Measurements from ENCODE around the gene TPO.

The TPO gene

DNA sequence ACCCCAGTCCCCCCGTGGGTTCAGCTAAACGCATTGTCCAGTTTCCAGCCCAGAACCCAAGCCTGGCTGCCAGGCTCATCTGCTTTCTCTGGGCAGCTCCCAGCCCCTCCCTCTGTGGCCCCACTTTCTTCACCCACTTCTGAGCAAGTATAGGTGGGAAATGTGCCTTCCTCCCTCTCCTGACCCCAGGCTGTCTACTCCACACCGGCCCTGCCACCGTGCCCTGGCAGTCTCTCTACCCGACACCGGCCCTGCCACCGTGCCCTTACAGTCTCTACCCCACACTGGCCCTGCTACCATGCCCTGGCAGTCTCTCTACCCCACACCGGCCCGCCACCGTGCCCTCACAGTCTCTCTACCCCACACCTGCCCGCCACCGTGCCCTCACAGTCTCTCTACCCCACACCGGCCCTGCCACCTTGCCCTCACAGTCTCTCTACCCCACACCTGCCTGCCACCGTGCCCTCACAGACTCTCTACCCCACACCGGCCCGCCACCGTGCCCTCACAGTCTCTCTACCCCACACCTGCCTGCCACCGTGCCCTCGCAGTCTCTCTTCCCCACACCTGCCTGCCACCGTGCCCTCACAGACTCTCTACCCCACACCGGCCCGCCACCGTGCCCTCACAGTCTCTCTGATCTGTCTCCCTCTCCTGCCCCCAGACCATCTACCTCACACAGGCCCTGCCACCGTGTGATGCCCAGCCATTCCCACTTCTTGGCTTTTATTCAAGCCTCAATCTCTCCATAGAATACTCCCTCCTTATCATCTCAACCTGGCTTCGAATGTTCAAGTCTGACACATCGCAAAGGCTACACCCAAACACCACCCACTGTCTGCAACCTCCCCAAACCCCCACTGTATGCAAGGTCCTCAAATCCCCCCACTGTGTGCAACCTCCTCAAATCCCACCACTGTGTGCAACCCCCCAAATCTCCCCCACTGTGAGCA, 108.9 kb downstream of the TPO start:
- no peak for DNase-seq (ENCODE audit: low spot score)

DNA sequence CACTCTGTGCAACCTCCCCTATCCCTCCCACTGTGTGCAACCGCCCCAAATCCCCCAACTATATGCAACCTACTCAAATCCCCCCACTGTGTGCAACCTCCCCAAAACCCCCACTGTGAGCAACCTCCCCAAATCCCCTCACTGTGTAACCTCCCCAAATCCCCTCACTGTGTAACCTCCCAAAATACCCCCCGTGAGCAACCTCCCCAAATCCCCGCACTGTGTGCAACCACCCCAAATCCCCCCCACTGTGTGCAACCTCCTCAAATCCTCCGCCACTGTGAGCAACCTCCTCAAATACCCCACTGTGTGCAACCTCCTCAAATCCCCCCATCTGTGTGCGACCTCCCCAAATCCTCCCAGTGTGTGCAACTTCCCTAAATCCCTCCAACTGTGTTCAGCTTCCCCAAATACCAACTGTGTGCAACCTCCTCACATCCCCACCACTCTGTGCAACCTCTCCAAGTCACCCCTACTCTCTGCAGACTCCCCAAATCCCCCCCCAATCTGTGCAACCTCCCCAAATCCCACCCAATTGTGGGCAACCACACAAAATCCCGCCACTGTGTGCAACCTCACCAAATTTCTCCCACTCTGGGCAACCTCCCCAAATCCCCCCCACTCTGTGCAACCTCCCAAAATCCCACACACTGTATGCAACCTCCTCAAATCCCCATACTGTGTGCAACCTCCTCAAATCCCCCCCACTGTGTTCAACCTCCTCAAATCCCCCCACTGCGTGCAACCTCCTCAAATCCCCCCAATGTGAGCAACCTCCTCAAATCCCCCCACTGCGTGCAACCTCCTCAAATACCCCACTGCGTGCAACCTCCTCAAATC, 114.1 kb downstream of the TPO start:
- no peak for DNase-seq (ENCODE audit: low spot score)

DNA sequence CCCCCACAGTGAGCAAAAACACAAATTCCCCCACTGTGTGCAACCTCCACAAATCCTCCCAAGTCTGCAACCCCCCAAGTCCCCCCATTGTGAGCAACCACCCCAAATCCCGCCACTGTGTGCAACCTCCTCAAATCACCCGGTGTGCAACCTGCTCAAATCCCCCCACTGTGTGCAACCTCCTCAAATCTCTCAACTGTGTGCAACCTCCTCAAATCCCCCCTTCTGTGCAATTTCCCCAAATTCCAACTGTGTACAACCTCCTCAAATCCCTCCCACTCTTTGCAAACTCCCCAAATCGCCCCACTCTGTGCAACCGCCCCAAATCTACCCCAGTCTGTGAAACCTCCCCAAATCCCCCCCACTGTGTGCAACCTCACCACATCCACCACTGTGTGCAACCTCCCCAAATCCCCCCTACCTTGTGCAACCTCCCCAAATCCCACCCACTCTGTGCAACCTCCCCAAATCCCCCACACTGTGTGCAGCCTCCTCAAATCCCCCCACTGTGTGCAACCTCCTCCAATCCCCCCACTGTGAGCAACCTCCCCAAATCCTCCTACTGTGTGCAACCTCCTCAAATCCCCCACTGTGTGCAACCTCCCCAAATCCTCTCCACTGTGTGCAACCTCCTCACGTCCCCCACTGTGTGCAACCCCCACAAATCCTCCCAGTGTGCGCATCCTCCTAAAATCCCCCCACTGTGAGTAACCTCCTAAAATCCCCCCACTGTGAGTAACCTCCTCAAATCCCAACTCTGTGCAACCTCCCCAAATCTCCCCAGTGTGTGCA, 115.2 kb downstream of the TPO start:
- DNase-seq (ENCODE audit: low spot score), result no peak

DNA sequence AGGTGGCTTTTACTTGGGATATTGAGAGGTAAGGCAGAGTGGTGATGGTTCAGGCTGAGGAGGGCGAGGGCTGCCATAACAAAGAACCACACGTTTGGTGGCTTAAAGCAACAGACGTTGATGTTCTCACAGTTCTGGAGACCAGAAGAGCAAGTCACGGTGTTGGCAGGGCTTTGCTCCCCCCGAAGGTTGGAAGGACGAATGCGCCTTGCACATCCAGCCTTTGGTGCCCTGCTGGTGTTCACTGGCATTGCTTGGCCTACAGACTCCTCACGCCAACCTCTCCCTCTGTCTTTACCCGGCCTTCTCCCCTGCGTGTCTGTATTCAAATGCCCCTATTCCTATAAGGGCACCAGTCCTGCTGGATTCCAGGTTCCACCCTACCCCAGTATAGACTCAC, 125.4 kb downstream of the TPO start:
- DNase-seq (ENCODE audit: low spot score), result no peak

DNA sequence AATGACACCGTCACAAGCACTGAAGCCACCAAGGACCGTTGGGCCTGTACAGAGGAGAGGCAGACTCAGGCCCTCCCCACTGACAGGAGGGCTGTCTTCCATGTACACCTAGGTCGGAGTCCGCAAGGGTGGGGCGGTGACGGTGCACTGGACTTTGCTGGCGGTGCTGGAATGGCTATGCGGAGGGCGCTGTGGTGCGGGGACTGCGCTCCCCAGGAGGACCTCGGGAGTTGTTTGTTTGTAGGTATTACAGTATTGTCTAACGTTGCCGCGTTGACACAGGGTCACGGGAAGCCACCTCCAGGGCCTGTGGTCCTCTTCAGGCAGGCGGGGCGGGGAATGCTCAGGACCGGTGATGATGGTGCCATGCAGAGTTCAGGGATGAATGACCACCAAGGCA, 126.2 kb downstream of the TPO start:
- DNase-seq (ENCODE audit: low spot score), result no peak

DNA sequence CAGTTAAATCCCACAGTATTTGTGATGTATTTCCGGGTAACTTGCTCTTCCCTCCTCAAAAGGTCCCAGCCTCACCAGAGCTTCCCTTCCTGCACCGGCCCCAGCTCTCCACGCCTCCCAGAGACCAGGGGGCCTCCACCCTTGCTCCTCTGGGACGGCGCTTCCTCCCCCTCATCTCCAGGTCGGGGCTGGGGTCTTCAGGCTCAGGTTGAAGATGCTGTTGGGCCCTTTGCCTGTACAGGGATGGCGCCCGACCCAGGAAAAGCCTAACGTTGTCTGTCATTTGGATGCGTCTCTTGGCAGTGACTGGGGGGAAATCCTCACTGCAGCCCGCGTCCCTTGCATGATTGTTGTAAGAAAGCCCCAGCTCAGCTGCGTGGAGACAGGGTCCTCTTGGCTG, 126.7 kb downstream of the TPO start:
- DNase-seq (ENCODE audit: low spot score), result no peak

DNA sequence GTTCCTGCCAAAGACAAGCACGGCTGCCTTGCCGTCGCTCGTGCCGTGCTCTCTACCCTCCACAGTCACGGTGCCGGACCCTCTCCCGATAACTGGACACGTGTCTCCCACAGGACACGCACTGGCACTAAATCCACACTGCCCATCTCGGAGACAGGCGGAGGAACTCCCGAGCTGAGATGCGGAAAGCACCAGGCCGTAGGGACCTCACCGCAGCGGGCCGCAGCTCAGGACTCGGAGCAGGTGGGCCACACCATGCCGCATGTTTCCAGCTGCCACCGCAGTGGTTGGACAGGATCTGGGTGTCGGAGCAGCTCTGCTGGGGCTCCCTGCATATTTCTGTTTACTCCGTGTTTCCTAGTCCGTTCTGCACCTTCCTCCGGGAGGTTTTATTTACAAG, 127.2 kb downstream of the TPO start:
- no peak for DNase-seq (ENCODE audit: low spot score)

DNA sequence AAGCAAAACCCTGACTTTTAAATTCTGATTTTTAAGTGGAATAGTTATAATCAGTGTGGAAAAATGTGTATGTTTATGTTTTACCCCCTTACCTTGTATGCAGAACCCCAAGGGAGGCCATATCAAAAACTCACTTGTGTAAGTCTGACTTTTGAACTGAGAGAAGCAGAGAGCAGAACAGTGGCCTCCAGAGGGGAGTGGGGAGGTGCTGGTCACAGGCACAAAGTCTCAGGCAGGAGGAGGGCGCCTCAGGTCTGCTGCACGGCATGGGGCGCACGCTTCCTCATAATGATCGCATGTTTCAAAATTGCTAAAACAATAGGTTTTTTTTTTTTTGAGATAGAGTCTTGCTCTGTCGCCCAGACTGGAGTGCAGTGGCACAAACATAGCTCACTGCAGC, 127.8 kb downstream of the TPO start:
- no peak for DNase-seq (ENCODE audit: low spot score)

DNA sequence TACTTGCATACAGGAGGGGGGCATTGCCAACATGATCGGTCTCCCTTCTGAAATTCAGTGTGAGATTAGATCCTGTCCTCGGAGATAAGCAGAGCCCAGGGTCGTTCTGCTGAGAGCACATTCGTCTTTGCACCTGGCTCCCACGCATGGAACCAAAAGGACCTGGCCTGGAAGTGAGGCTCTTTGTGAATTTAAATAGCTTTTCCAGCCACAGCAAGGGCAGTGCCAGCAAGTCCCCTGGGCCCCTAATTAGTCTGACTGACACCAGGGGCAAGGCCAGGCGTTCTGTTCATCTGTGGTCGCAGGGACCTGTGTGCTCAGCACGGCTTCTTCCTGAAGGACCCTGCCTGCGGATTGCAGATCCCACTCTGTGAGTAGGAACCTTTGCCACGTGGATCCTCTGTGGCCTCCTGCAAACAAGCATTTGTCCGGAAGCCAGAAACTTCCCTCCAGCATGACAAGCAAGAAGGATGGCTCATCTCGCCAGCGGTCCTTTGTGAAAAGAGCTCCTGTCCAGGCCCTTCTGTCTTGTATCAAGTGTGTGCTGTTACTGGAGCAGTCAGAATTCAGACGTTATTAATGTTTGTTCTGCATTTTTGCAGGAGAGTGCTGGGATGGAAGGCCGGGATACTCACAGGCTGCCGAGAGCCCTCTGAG, 128.7 kb downstream of the TPO start:
- peak; percentile 47 for DNase-seq (ENCODE audit: low spot score)

DNA sequence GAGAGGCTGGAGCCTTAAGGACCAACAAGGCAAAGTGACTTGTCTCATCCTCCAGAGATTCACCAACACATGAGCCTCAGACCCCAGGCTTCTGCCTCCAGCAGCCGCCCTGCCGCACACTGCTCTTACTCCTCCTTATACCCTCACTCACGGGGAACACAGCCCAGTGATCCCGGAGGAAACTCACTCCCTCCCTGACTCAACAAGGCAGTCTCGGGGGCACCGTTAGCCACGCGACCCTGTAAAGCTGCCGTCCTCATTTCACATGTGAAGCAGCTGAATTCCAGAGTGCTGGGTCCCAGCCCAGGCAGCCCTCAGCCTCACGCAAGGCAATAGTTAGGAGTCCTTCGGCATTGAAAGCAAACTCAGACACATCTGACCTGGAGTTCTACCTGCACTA, 129.7 kb downstream of the TPO start:
- DNase-seq (ENCODE audit: low spot score), result no peak

DNA sequence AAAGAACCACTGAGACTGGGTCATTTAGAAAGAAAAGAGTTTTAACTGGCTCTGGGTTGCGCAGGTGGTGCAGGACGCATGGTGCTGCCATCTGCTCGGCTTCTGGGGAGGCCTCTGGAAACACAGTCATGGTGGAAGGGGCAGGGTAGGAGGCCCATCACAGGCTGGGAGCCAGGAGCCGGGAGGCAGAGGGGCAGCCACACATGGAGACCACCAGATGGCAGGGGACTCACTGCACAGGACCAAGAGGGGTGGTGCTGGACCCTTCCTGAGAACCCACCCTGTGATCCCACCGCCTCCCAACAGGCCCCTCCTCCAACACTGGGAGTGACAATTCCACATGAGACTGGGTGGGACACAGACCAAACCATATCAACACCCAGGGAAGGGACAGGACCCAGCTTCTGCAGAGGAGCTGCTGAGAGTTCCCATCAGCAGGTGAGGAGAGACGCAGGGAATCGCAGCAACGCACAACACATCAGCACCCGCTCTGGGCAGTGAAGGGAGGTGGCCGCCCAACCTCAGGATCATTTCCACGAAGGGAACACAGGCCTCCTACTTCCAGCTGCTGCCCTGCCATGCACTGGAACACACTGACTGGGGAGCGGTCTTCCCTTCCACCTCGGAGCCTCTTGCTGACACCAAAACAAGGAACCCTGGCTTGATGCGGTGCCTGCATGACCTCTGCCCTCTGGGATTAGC, 130.7 kb downstream of the TPO start:
- no peak for DNase-seq (ENCODE audit: low spot score)

DNA sequence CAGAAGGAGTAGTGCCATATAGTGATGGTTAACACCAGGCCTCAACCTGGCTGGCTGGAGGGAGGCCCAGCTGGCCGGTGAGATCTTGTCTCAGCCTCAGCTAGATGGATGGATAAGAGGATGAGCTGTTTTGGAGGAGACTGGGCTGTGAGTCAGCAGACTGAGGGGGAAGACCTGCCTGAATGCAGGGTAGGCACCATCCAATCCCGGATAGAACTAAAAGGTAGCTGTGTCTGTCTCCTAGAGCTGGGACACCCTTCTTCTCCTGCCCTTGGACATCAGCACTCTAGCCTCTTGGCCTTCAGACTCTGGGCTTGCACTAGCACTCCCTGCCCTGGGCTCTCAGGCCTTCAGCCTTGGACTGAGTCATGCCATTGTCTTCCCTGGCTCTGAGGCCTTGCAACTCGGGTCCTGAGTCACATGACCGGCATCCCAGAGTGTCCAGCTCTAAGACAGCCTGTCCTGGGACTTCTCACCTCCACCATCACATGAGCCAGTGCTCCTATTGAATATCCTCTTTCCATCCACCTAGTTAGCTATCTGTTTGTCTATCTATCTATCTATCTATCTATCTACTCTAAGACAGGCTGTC, 131.3 kb downstream of the TPO start:
- DNase-seq (ENCODE audit: low spot score), result no peak

DNA sequence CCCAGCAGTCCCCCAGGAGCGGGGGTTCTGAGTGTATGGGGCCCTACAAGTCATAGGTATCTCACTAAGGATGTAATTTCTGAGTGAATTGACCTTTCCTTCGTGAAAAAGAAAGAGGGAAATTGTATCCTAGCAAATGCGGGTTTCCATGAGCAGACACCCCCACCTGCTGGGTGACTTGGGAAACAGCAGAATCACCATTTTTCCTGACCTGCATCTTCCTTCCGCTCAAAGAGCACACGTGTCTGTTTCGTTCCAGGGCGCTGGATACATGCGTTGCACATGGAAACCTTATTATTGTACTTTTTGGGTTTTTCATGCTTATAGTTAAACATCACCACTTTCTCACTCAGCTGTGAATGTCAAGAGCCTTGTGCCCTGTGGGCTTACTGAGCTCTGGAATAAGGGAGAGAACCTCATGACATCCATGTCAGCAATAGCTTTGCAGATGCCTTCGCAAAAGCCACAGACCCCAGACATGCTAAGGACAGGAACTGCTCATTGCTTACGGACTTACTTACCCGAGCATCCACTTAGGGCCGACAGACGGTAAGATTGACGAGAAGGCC, 132.8 kb downstream of the TPO start:
- DNase-seq (ENCODE audit: low spot score), result peak; percentile 57

DNA sequence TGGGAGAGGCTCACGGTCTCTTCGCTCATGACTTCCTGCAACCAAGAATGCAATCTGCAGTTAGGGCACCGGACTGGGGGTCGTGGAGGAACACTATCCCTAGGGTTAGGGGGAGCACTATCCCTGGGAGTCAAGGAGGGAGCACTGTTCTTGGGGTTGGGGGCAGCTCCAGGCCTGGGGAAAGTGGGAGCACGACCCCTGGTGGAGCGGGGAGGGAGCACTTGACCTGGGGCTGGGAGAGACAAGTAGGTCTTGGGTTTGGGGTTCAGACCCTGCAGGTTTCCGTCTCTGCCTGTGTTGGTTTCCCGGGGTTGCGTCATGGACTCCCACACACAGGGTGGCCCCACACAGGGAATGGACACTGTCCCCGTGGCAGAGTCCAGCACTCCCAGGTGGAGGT, 133.6 kb downstream of the TPO start:
- no peak for DNase-seq (ENCODE audit: low spot score)

DNA sequence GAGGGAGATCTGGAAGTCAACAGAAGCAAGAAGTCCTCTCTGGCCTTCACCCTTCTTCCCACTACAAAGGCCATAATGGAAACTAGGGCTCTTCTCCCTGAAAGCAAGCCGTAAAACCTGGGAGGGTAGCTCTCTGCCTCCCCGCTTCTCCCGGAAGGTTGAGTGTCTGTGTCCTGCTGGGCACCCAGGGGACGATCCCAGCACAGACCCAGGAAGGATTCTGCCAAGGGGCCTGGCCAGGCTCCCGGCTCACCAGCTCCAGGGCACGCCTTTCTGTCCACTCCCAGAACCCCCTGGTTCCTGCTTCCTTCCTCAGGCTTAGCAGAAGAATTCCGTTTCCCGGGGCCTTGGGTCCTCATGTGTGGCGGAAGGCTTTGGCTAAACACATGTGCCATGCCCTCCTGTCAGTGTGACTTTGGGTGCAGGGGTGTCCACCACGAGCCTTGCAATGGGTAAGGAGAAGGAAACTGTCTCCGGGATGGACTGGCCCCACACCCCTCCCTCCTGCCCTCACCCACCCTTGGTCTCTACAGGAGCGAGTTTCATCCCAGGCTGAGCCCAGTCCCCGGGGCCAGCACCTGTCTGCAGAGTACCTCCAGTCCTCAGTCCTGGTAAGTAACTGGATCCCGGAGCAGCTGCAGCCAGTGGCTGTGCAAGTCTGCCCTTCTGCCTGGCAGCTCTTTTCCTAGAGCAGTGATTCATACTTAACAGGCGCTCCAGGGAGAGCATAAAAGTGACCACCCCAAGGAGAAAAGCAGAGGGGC, 135.8 kb downstream of the TPO start:
- DNase-seq (ENCODE audit: low spot score), result no peak

DNA sequence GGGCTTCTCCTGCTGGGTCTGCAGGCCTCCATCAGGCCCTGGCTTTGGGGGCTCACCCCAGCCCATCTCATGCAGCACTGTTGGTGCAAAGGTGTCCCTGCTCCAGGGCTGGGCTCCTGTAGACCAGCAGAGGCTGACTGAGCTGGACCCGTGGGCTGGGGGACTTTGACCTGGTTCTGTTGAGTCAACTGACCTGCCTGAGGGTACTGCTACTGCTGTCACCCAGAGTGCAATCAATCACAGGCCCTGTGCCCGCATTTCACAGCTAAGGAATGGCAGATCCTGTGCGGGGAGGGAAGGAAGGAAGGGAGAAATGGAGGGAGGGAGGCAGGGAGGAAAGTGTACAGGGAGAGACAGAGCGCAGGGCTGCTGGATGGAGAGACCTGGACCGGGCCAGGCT, 136.8 kb downstream of the TPO start:
- DNase-seq (ENCODE audit: low spot score), result no peak

DNA sequence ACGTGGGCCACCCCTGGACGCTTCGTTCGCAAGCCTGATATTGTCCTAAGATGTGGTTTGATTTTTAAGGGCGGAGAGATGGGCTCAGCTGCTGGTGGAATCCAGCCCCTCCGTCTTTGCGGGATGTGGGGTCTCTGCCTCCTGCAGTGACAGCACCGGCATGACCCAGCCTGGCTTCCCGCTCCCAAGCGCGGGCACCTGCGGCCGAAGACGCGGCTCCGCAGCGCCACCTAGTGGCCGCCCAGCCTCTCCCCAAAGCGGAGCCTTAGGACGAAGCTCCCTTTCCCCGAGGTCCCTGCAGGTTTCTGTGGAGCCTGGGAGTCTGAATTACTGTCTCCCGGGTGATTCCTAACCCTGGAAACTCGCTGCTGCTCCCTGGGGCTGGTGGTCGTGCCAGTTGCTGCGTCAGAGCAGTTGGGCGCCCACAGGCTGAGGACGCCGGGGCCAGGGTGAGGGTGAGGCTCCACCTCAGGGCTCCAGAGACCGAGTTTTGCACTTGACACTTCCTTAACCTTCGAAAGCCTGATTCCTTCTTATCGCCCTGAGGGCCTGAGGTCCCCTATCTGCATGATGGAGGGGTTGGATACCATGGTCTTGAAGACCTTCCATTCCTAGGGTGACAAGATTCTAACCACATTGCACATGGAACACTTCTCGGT, 137.5 kb downstream of the TPO start:
- peak; percentile 41 for DNase-seq (ENCODE audit: low spot score)

DNA sequence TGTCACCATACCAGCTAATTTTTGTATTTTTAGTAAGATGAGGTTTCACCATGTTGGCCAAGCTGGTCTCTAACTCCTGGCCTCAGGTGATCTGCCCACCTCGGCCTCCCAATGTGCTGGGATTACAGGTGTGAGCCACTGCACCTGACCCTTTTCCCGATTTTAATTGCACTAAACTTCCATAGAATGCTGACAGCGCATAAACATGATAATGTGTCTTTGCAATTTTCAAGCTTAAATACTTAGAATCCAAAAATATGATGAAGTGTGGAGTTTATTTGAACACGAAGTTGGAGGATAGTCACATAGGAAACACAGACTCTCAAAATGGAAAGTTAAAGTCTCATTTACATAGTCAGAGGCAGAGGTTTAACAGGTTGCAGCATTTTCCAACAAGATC, 138.6 kb downstream of the TPO start:
- DNase-seq (ENCODE audit: low spot score), result no peak

DNA sequence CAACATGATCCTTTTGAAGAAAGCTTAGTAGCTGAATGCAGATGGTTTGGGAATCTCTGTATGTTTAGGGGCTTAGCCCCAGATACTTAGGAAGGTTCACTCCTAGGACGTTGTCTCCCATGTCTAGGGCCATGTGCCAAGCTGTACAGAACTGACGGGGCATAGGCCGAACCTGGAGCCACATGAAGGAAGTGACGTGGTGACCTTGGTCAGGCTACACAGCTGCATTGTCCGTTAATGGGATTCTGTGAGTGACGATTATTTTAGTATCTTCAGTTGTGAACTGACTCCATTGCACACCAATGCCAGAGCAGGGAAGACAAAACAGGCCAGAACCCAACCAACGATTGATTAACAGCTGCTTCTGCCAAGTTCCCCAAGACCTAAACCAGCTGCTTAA, 139.3 kb downstream of the TPO start:
- no peak for DNase-seq (ENCODE audit: low spot score)

All from SK-N-DZ (cell line).